Left renal pelvis (tissue), 4 donors: ENCODE data around the gene HOXD13. TPM values are rescaled to one million over a fixed set of nuclear protein-coding genes. Genes with fewer than 3 reads are reported as not detected.

Source experiments
- DNase-seq, 4 donors: peaks; one replicate each; pipeline ENCODE4 v3.0.0-alpha.2; 2013; ENCODE audit warnings: low read depth in 4 of 4, low spot score in 3 of 4
- polyA plus RNA-seq, 4 donors: library from polyadenylated mRNA; unstranded; fragments of 120-200 nt; gene quantifications; one replicate each; pipeline ENCODE4 v1.2.1, GENCODE V29; 2013; ENCODE audit not compliant: insufficient read length in 4 of 4

Gene HOXD13
- polyA plus RNA-seq, 4 donors: 0.10 to 0.36 (median 0.23) TPM

DNA sequence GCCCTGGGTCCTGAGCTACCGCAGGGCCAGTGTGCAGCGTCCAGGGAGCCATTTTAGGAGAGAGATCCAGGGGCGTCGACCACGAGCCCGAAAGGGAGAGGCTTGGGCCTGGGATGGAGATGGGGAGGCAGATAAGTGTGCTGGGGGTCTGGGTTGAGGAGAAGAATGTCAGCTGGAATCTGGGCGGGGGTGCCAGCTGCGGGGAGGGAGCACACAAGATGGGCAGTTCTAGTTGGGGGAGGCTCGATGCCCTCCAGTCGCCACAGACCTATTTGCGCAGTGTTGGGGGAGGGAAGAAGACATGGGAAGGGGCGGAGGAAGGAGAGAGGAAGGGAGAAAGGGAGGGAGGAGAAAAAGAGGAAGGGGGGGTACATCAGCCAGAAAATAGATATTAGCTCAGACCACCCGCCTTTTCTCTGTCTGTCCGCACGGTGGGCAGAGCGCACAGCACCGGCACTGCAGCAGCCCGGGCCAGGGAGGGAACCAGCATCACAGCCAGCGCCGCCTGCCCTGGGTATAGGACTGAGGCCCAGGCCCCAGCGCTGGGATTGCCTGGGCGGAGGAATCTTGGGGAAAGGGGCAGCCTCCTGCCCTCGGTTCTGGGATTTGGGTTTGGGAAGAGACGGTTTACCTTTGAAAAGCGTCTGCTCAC, 12.7 kb downstream of the HOXD13 start:
- DNase-seq: no peak

- DNase-seq: no peak
Measured at GRCh38 chr2:176105730-176106580, 13.4 kb downstream of the HOXD13 start.

- no peak for DNase-seq
Measured at GRCh38 chr2:176106581-176107539, 14.3 kb downstream of the HOXD13 start, which contains the start of gene HOXD11. Gene HOXD11 (plus strand): TSS chr2:176107280. CDS start chr2:176107356, 76 bp downstream.

- no peak for DNase-seq
Measured at GRCh38 chr2:176107731-176108181, 15.2 kb downstream of the HOXD13 start.

- no peak for DNase-seq
Measured at GRCh38 chr2:176109192-176109901, 16.8 kb downstream of the HOXD13 start.

- DNase-seq: no peak
Measured at GRCh38 chr2:176109946-176110345, 17.4 kb downstream of the HOXD13 start.

DNA sequence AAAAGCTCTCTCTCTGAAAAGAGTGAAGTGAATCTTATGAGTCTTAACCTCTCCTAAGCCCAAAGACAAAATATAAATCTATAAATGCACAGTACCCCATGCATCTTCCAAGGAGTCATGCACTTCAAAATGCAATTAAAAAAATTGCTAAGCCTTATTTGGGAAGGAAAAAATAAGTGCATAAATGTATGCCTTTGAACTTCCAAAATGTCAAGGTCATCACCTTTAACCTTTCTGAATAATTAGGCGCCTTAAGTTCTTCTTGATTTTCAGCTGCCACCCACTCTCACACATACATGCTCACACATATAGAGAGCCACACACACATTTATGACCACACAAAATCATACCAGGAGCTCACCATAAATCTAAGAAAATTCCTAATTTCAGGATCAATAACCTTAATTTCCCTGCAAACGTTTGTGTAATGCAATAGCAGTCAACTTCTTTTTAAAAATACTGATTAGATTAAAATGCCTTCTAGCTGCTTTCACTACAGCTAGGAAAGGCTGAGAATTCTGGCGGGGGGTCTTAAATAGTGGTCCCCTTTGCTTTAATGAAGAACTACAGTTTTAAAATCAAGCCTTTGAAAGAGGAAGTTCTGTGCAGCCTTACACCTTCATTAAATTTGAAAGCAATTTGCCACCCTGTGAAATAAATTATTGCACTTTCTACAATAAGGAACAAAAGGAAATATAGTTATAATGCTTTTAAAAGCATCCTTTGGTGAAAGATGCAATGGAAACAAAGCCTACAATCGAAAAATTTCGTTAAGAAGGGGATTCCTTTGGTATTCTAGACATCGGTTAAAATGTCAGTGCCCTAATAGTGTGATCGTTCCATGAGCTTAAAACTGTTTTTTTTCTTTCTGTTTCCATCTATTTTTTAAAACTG, 18.1 kb downstream of the HOXD13 start:
- no peak for DNase-seq

DNA sequence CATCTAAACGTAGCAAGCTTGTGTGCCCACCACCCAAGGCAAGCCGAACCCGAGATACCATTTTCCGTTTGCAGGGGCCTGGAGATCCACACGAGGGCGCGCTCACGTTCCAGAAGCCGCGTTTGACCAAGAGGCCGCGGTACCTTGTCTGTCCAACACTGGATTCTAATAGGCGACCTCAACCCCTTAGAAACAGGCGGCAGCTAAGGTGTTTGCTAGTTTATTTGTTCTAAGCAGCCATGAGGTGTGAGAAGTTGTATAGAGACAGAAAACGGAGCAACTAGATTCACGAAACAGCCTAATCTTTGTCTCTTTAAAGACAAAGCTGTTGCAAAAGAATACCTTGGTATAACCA, 18.8 kb downstream of the HOXD13 start:
- peak in 1 of 4 donors; percentile 86 for DNase-seq

DNA sequence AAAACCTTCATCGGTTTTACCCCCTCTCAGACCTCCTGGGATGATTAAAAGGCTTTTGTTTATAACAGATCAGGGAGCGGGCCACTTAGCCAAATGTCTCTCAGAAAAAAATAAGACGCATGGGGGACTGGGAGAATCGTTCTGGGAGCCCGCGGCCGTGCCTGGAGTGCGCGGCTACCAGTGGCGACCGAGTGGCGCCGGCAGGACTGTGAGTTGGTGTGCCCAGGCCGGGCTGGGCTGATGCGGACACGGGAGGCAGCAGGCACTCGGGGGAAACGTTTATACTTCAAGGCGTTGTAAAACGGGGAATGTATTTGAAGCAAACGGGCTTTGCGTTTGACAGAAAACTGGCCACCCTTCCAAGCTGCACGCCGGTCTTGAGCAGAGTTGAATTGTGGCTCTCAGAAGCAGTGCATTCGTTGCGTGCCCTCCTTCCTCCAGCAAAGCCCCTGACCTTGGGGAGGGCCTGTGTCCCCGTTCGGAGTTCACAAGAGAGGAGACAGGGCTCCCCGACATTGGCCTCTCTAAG, 19.4 kb downstream of the HOXD13 start:
- DNase-seq: no peak

GRCh38 chr2:176112375-176113302, 20.1 kb downstream of the HOXD13 start:
- no peak for DNase-seq

DNA sequence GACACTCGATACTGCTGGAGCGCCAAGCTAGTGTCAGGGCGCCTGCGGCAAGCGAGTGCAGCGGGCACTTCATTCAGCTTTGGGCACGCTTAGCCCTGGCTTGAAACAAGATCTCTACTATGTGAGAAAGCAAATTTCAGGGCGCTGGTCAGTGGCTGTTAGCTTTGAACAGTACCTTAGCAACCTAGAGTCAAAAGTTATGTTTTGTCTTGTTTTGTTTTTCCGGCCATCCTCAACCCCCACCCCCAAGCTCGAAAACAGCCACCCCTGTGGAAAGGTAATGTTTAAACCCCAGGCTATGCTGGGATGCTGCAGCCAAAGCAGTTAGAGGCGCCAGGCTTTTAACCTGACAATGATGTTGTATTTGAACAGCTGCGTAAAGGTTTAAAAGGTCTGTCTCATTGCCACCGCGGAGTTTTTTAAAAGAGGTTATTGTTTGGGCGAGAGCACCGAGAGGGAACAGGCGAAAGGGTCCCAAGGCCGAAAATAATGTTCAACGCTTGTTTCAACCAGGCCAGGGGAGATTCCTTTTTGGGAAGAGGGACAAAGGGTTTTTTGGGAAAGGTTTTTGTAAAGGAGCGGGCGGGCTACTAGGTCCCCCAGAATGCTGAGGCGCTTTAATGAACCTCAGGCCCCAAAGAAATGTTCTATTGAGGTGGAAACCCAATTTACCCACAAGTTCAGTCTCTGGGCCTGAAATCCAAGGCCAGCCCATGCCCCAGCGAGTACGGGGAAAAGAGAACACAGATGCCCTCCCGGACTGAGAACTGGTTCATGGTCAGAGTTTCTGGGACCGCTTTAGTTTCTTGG, 21.8 kb downstream of the HOXD13 start:
- no peak for DNase-seq

- DNase-seq: no peak
Measured at GRCh38 chr2:176114930-176115625, 22.6 kb downstream of the HOXD13 start.

DNA sequence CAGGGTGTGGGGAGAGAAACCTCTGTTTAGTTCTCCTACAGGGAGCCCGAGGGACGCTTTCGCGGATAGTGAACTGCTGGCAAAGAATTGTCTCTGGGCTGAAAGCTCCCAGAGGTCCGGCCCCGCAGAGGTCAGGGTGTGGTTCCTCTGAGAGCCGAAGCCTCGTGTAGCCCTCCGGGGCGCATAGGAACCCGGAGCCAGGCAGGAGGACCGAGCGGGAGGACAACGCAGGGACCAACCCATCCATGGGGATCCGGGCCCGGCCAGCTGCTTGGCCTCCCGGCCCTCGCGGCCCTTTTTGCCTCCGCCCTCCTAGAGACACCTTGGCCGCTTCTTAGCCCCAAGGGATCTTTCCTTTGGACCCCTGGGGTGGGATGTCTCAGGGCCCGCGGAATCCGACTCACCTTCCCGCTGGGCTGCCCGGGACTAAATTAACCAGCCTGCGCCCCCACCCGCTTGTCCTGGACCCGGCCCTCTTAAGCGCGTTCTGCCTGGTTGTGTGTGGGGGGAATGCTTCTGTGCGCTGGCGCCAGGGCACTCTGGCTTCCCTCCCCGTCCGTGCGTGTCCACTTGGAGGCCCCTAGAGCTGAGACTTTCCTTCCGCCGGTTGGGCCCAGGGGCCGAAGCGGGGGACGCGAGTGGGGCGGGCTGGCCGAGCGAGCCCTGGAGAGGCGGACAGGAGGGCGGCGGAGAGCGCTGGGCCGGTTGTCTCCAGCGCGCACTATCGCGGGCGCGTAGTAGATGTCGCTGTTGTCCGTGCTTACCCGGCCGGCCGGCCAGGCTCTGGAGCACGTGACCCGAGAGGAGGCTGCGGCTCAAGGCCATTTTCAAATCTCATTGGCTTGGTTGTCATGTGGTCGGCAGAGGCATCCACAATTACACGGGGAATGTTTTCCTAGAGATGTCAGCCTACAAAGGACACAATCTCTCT, 23.6 kb downstream of the HOXD13 start, which contains the start of gene HOXD10:
TSS of gene HOXD10 (plus strand) at position 896 of the 931 bp plus-strand sequence. CDS start 56 bp downstream, outside the sequence.
- DNase-seq: no peak

DNA sequence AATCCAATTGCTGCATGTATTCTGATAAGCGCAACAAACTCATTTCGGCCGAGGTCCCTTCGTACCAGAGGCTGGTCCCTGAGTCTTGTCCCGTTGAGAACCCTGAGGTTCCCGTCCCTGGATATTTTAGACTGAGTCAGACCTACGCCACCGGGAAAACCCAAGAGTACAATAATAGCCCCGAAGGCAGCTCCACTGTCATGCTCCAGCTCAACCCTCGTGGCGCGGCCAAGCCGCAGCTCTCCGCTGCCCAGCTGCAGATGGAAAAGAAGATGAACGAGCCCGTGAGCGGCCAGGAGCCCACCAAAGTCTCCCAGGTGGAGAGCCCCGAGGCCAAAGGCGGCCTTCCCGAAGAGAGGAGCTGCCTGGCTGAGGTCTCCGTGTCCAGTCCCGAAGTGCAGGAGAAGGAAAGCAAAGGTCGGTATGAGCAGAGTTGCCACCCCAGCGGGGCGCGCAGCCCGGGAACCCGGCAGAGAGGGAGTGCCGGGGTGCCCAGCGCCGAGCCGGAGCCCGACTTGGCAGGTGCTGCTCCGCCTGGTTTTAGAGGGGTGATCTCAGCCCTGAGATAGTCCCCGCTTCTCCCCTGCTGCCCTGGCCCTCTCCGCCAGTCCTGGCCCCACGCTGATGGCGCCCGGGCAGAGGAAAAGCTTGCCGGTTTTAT, 24.8 kb downstream of the HOXD13 start:
- DNase-seq: no peak
